Activated CD4-positive, alpha-beta T cell treated with anti-CD3 and anti-CD28 coated beads, Interleukin-2, amount 50 U/mL, for 48 hours (primary cell): ENCODE data around the gene NAA16.
"Not testable (repeated sequence)": the region's sequence is repeated elsewhere in the genome, so short reads cannot be mapped to it uniquely, and the experiment has no call there.

Experiments
- DNase-seq, 2 experiments: peaks; one replicate each; pipeline ENCODE4 v3.0.0-alpha.2; 2020

The NAA16 gene

GRCh38 chr13:41306271-41307145 is 4.6 kb upstream of the NAA16 start:
- DNase-seq, result no peak

GRCh38 chr13:41307884-41308640 is 3.0 kb upstream of the NAA16 start:
- DNase-seq, result no peak

GRCh38 chr13:41311406-41312175 is 524 bp downstream of the NAA16 start:
- DNase-seq, result peak; percentile 47 to 58

- peak in 1 of 2 experiments; percentile 25 for DNase-seq
These were observed 1.1 kb downstream of the NAA16 start for GRCh38 chr13:41312176-41312500.

GRCh38 chr13:41313117-41313516 is 2.0 kb downstream of the NAA16 start:
- no peak for DNase-seq

GRCh38 chr13:41313659-41314197 is 2.7 kb downstream of the NAA16 start:
- no peak for DNase-seq

GRCh38 chr13:41315443-41316047 is 4.5 kb downstream of the NAA16 start:
- no peak for DNase-seq

GRCh38 chr13:41317243-41317642 is 6.2 kb downstream of the NAA16 start:
- no peak for DNase-seq

- no peak for DNase-seq
These were observed 14.7 kb downstream of the NAA16 start for GRCh38 chr13:41325752-41326151.

- DNase-seq, result no peak
These were observed 15.6 kb downstream of the NAA16 start for GRCh38 chr13:41326661-41327060.

- no peak for DNase-seq
These were observed 17.1 kb downstream of the NAA16 start for GRCh38 chr13:41327994-41328790.

GRCh38 chr13:41332829-41333228 is 21.8 kb downstream of the NAA16 start:
- no peak for DNase-seq

GRCh38 chr13:41334810-41335209 is 23.7 kb downstream of the NAA16 start:
- DNase-seq, result no peak

GRCh38 chr13:41344358-41344757 is 33.3 kb downstream of the NAA16 start:
- DNase-seq, result no peak

GRCh38 chr13:41345165-41345913 is 34.3 kb downstream of the NAA16 start:
- DNase-seq, result no peak

- no peak for DNase-seq
These were observed 35.0 kb downstream of the NAA16 start for GRCh38 chr13:41345914-41346589.

- DNase-seq, result peak; percentile 16 to 43
These were observed 42.1 kb downstream of the NAA16 start for GRCh38 chr13:41352935-41353840.

- no peak for DNase-seq
These were observed 43.3 kb downstream of the NAA16 start for GRCh38 chr13:41354416-41354815.

GRCh38 chr13:41356385-41356648 is 45.2 kb downstream of the NAA16 start:
- not testable (repeated sequence) for DNase-seq

GRCh38 chr13:41356786-41357185 is 45.7 kb downstream of the NAA16 start:
- DNase-seq, result peak; percentile 17 to 29
